T-helper 1 cell treated with Interleukin-12 subunit alpha and Interleukin-12 subunit beta and Interleukin-4 antibody, amounts not matched to agents 30 ng/mL and 1 ng/mL, for 36 hours (primary cell): ENCODE data around the gene PRH1. TPM values are rescaled to one million over a fixed set of nuclear protein-coding genes. Genes with fewer than 3 reads are reported as not detected.

Experiments used
- intact Hi-C: fragments of 100-400 bp; cut with micrococcal nuclease; formaldehyde crosslinking; loops from one replicate; pipeline ENCODE4 v1.15.1; 2024
- total RNA-seq: library from RNA; stranded (reverse); gene quantifications from 2 replicates; pipeline ENCODE4 v1.2.3, GENCODE V29; 2022

PRH1 gene
- total RNA-seq = 24.7 and 31.8 TPM in 2 replicates

GRCh38 chr12:10884086-10884725 lies at the start of gene PRH1:
Gene PRH1 (minus strand): TSS chr12:10884255. CDS start chr12:10884217, 38 bp downstream.
- intact Hi-C loops = no loop called here

- intact Hi-C loops = no loop called here
Measured at GRCh38 chr12:10928746-10929286, 44.8 kb upstream of the PRH1 start, which contains the start of gene PRH2. Gene PRH2 (plus strand): TSS chr12:10929236. CDS start chr12:10929274, 38 bp downstream.

- intact Hi-C loops = no loop called here
Measured at GRCh38 chr12:10926269-10926668, 42.2 kb upstream of the PRH1 start.

DNA sequence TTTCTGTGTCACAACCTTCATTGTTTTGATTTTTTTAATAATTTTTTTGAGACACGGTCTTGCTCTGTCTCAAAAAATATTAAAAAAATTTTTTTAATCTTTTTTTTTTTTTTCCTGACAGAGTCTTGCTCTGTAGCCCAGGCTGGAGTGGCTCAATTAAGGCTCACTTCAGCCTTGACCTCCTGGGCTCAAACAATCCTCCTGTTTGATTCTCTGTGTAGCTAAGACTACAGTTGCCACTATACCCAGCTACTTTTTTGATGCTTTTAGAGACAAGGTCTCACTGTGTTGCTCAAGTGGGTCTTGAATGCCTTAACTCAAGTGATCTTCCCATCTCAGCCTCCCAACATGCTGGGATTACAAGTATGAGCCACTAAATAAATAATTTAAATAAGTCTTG lies 35.8 kb upstream of the PRH1 start:
- intact Hi-C loops = no loop called here

- intact Hi-C loops = no loop called here
Measured at GRCh38 chr12:10910380-10910779, 26.3 kb upstream of the PRH1 start.

- intact Hi-C loops = no loop called here
Measured at GRCh38 chr12:10909462-10909861, 25.4 kb upstream of the PRH1 start, which contains the start of gene TAS2R13. Gene TAS2R13 (minus strand): TSS chr12:10909562. CDS start chr12:10909298, 264 bp downstream.

- intact Hi-C loops = no loop called here
Measured at GRCh38 chr12:10904686-10905085, 20.6 kb upstream of the PRH1 start.

DNA sequence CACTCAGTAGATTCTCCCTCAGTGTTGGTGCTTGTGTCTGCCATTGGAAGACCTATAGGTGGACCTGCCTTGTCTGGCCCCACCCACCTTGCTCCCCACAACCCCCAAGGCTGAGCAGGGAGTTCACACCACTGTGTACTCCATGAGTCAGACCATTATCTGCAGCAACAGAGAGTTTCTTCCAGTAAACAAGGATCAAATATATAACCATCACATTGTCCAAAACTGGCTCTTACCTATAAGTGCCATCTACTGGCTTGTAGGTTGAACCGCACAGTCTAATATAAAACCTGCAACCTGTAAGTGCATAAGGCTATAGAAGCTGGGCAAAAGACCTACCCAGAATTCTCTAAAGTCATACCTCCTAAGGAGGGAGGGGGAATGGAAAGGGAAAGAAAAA lies 17.4 kb upstream of the PRH1 start:
- intact Hi-C loops = no loop called here

GRCh38 chr12:10900972-10901371 lies 16.9 kb upstream of the PRH1 start:
- intact Hi-C loops = no loop called here

GRCh38 chr12:10900530-10900929 lies 16.5 kb upstream of the PRH1 start:
- intact Hi-C loops = no loop called here

DNA sequence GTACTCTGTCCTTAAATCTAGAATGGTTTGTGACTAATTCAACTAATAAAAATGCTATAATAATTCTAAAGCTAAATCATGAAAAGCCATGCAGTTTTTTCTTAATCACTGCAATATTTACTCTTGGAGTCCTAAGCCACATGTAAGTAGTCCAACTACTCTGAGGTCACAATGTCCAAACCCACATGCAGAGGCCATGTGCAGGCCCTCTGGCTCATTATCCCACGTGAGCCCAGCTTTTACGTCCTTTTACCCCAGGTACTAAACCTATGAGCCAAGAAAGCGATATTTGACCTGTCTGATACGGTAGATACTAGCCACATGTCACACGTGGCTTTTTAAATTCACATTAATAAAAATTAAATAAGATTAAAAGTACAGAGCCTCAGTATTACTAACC lies 12.8 kb upstream of the PRH1 start:
- intact Hi-C loops = no loop called here

DNA sequence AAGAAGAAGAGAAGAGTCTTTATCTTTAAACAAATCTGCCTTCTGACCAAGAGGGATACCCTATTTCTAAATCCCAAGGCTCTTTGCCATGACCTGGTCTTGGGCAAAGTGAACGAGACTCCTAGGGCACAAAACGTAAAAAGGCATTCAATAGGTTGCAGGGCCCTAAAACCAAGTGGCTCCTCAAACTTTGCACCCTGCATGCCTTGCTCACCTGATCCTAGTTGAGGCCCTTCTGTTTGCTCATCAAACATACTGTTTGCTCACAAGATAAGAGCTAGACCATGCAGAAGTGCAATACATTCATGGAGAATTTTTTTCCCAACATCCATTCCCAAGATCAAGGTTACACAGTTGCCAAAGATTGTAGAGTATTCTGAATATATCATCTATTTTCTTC lies 7.9 kb upstream of the PRH1 start:
- intact Hi-C loops = no loop called here

DNA sequence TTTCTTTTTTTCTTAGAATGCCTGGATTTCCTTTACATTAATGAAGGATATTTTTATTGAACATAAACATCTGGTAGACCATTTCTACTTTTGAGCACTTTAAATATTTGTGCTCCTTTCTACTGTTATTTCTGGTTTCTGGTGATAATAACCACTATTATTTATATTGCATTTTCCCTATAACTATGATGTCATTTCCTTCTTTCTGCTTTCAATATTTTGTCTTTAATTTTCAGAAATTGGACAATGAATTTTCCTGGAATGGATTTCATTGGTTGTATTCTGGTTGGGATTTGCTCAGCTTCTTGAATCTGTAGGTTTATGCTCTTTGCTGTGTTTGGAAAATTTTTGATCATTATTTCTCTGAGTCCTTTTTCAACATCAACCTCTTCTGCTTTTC lies 5.2 kb upstream of the PRH1 start:
- intact Hi-C loops = no loop called here

GRCh38 chr12:10873378-10873777 lies 10.7 kb downstream of the PRH1 start:
- intact Hi-C loops = no loop called here

DNA sequence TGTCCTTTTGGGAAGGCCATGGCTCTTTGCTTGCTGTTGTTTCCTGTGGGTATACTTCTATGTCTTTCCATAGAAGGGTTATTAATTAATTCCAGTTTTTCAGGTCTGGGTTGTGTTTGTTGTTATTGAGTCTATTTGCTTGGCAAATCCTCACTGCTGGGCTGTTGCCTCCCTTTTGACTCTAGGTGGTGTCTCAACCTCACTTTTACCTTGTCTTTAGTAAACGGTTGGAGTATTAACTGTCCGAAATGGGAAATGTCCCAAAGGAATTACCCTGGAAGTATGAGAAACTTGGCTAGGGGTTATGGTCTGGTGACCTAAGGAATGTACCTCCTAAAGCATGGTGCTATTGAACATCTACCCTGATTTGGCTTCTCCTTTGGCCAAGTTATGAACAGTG lies 16.7 kb downstream of the PRH1 start:
- intact Hi-C loops = no loop called here

DNA sequence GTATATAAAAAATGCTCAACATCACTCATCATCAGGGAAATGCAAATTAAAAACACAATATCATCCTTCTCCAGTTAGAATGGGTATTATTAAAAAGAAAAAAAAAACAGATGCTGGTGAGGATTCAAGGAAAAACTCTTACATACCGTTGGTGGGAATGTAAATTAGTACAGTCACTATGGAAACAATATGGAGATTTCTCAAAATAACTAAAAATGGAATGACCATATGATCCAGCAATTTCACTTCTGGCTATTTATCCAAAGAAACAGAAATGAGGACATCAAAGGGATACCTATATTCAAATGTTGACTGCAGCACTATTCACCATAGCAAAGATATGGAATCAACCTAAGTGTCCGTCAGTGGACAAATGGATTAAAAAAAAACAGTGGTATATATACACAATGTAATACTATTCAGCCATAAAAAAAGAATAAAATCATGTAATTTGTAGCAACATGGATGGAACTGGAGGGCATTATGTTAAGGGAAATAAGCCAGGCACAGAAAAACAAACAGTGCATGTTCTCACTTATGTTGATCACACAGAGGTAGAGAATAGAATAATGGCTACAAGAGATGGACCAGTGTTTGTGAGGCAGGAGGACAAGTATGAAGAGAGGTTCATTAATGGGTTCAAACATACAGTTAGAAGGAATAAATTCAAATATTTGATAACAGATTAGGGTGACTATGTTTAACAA lies 20.4 kb downstream of the PRH1 start:
- intact Hi-C loops = no loop called here

DNA sequence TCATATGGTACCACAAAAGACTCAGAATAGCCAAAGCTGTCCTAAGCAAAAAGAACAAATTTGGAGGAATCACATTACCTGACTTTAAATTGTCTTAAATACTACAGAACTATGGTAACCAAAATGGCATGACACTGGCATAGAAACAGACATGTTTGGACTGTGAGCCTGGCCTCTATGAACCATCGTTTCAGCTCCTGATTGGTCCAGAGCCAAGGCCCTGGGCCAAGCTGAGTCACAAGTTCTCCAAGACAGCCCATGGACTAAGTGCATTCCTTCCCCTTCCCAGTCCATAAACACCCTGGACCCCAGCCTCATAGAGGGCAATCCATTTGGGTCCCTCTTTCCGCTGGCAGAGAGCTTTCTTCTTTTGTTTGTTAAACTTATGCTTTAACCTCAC lies 22.7 kb downstream of the PRH1 start:
- intact Hi-C loops = no loop called here

DNA sequence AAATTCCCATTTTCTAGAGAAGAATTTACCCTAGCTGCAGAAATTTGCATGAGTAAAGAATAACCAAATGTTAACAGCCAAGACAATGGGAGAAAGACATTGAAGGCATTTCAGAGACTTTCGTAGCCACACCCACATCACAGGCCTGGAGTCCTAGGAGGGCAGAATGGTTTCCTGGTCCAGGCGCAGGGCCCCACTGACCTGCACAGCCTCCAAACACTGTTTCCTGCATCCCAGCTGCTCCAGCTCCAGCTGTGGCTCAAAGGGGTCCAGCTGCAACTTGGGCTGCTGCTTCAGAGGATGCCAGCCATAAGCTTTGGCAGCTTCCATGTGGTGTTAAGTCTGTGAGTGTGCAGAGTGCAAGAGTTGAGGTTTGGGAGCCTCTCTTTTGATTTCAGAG lies 28.2 kb downstream of the PRH1 start:
- intact Hi-C loops = no loop called here

DNA sequence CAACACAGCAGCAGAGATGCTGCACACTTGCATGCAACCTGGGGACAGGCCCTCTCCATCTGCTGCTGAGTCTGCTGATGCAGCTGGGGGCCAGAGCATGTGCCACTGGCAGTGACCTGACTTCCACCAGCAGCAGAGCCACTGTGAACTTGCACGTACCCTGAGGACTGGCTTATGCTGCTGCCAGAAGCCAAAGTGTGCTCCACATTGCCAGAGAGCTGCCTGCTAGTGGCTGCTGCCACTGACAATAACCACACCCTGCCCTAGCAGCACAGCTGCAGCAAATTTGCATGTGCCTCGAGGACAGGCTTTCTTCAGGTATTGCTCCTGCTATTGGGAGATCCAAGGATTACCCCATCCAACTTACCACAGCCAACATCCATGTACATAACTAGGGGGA lies 30.3 kb downstream of the PRH1 start:
- intact Hi-C loops = no loop called here

GRCh38 chr12:10851243-10851858 lies 32.7 kb downstream of the PRH1 start:
- intact Hi-C loops = no loop called here

DNA sequence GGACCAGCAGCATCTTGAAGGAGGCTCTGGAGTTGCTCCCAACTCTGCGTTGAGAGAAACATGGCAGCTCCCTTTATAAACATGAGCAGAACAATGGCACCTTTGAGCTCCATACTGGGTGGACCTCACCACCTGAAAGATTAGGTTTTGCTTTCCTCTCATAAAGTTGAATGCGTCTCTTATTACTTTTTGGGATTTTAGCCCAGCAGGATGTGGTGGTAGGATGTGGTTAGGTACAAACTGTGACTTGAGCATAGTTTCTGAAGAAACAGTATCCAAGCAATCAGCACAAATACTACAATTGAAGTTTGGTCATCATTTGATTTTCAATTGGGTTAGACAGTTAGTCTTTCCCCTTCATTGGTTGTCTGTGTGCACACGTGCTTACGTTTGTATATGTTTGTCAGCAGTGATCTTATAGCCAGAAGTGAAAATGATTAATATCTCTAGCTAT lies 34.6 kb downstream of the PRH1 start, which contains the start of gene PRR4:
TSS of gene PRR4 (minus strand) at position 51 of the 454 bp plus-strand sequence. CDS start at position 13, 38 bp downstream.
- intact Hi-C loops = loop anchor here (1.0 to 2.0 kb wide), 4 partner anchors 126 to 1847 kb away; partner anchors contain the start of genes GPR19, MAGOHB and SMIM10L1

GRCh38 chr12:10847744-10848143 lies 36.3 kb downstream of the PRH1 start:
- intact Hi-C loops = loop anchor here (2.0 kb wide), 1 partner anchor 1849 kb away; the partner anchor contains the start of gene GPR19
